HCT116 (cell line): ENCODE results near the gene SLAMF8. TPM values are rescaled to one million over a fixed set of nuclear protein-coding genes. Genes with fewer than 3 reads are reported as not detected.

ENCODE experiments used
- ATAC-seq: fragments of 200-7000 bp; cut with Tn5 transposase; 2 replicates; pipeline ENCODE4 v1.9.1; 2020; ENCODE audit warnings: mild to moderate bottlenecking, moderate library complexity
- BruUV-seq: library from RNA; stranded (reverse); fragments of 400-500 nt; replicated peaks from 2 replicates; lab custom pipeline; 2021; lab: Mats Ljungman, UMichigan
- CTCF ChIA-PET: fragments of 300-600 bp; sonication (Branson Sonifier 250); formaldehyde crosslinking; loops from one replicate; lab custom pipeline; 2021; ENCODE audit warnings: antibody characterized with exemption; lab: Charles Lee
- POLR2A ChIA-PET: fragments of 300-600, 350-600 bp; sonication (Branson Sonifier 250); formaldehyde crosslinking; loops from one replicate; lab custom pipeline; 2021; ENCODE audit warnings: antibody characterized with exemption; lab: Charles Lee
- RAD21 ChIA-PET, 2 experiments: fragments of 300-600 bp; sonication (Branson Sonifier 250); formaldehyde crosslinking; loops; one replicate each; lab custom pipeline; 2023; ENCODE audit warnings: low total read pairs in 2 of 2; ENCODE audit not compliant: uncharacterized antibody in 2 of 2, unreplicated experiment in 2 of 2, low non-redundant PET in 1 of 2; lab: Charles Lee
- DNase-seq: peaks from one replicate; pipeline ENCODE4 v3.0.0-alpha.2; 2010; ENCODE audit warnings: low read depth, low spot score
- H2AFZ ChIP-seq: fragments of 200-600 bp; shearing (Covaris generic), sonication (generic); 2 replicates; pipeline ENCODE4 v1.6.1; 2017; ENCODE audit warnings: low read depth, mixed run types, mixed read lengths, antibody characterized with exemption, low read length; ENCODE audit not compliant: poor library complexity, severe bottlenecking
- H3K27ac ChIP-seq: 2 replicates; pipeline ENCODE4 v1.5.1; 2012; ENCODE audit warnings: low read depth, low read length
- H3K27me3 ChIP-seq: fragments of 200-600 bp; sonication (generic); 2 replicates; pipeline ENCODE4 v1.6.1; 2016; ENCODE audit warnings: mixed run types, low read length, mixed read lengths; ENCODE audit not compliant: insufficient read depth
- H3K36me3 ChIP-seq, 2 experiments: fragments of 200-500 bp in 1 of 2; fragments of 200-600 bp in 1 of 2; sonication (Bioruptor generic) in 1 of 2; sonication (generic) in 1 of 2; 2 replicates each; pipeline versions ENCODE4 v1.5.1 to v1.6.1; 2014 to 2016; ENCODE audit warnings: low read length in 2 of 2, inconsistent platforms in 1 of 2, mixed read lengths in 1 of 2, mixed run types in 1 of 2; ENCODE audit not compliant: insufficient read depth in 2 of 2, control insufficient read depth in 1 of 2
- H3K4me1 ChIP-seq, 2 experiments: fragments of 200-600 bp in 1 of 2; sonication (generic) in 1 of 2; 2 replicates each; pipeline versions ENCODE4 v1.5.1 to v1.6.1; 2012 to 2017; ENCODE audit warnings: low read length in 2 of 2, inconsistent platforms in 1 of 2, mild to moderate bottlenecking in 1 of 2, mixed read lengths in 1 of 2, mixed run types in 1 of 2, moderate library complexity in 1 of 2; ENCODE audit not compliant: insufficient read depth in 2 of 2, control insufficient read depth in 1 of 2
- H3K4me2 ChIP-seq: fragments of 200-600 bp; sonication (generic); 2 replicates; pipeline ENCODE4 v1.6.1; 2017; ENCODE audit warnings: mixed run types, low read length, mixed read lengths
- H3K4me3 ChIP-seq, 2 experiments: fragments of 200-600 bp in 1 of 2; sonication (generic) in 1 of 2; replicated peaks in 1 of 2; 2 replicates each; pipeline ENCODE4 v1.5.1; 2011 to 2016; ENCODE audit warnings: low read length in 2 of 2, control low read depth in 1 of 2, low read depth in 1 of 2, mild to moderate bottlenecking in 1 of 2, mixed read lengths in 1 of 2, mixed run types in 1 of 2
- H3K79me2 ChIP-seq: fragments of 200-600 bp; sonication (generic); 2 replicates; pipeline ENCODE4 v1.6.1; 2017; ENCODE audit warnings: mild to moderate bottlenecking, mixed run types, low read length, moderate library complexity, mixed read lengths; ENCODE audit not compliant: insufficient read depth
- H3K9ac ChIP-seq: fragments of 200-600 bp; sonication (generic); 2 replicates; pipeline ENCODE4 v1.6.1; 2016; ENCODE audit warnings: low read length, mixed read lengths
- H3K9me2 ChIP-seq: fragments of 200-600 bp; sonication (generic), shearing (Covaris generic); 2 replicates; pipeline ENCODE4 v1.6.1; 2017; ENCODE audit warnings: mixed run types, mild to moderate bottlenecking, moderate library complexity; ENCODE audit not compliant: insufficient read depth
- H3K9me3 ChIP-seq, 2 experiments: fragments of 200-500 bp in 1 of 2; fragments of 200-600 bp in 1 of 2; sonication (Bioruptor generic) in 1 of 2; sonication (generic) in 1 of 2; 2 replicates each; pipeline ENCODE4 v1.6.1; 2014 to 2017; ENCODE audit warnings: low read length in 2 of 2, mixed read lengths in 2 of 2, inconsistent platforms in 1 of 2, low read depth in 1 of 2, mild to moderate bottlenecking in 1 of 2, mixed run types in 1 of 2, moderate library complexity in 1 of 2; ENCODE audit not compliant: control insufficient read depth in 1 of 2, insufficient read depth in 1 of 2
- H4K20me1 ChIP-seq: fragments of 200-600 bp; sonication (generic), shearing (Covaris generic); 2 replicates; pipeline ENCODE4 v1.6.1; 2017; ENCODE audit warnings: mixed run types, mild to moderate bottlenecking, moderate library complexity; ENCODE audit not compliant: insufficient read depth
- ATF3 ChIP-seq: IDR thresholded peaks from 2 replicates; pipeline ENCODE4 v1.6.1; 2012
- CBX3 ChIP-seq: IDR thresholded peaks from 2 replicates; pipeline ENCODE4 v1.6.1; 2012; ENCODE audit warnings: low read depth
- CTCF ChIP-seq, 3 experiments: fragments of 200-600 bp in 1 of 3; sonication (generic) in 1 of 3; IDR thresholded peaks in 2 of 3; conservative IDR thresholded peaks in 1 of 3; 2 replicates each; pipeline ENCODE4 v1.5.1; 2012 to 2017; ENCODE audit warnings: low read depth in 2 of 3, low read length in 2 of 3, antibody characterized with exemption in 1 of 3, borderline replicate concordance in 1 of 3, control low read depth in 1 of 3, mild to moderate bottlenecking in 1 of 3, mixed read lengths in 1 of 3, mixed run types in 1 of 3, moderate library complexity in 1 of 3; ENCODE audit not compliant: insufficient read depth in 1 of 3
- EZH2 ChIP-seq: fragments of 200-600 bp; sonication (generic); IDR thresholded peaks from 2 replicates; pipeline ENCODE4 v1.6.1; 2017; ENCODE audit warnings: antibody characterized with exemption, mixed run types
- EZH2phosphoT487 ChIP-seq: fragments of 200-600 bp; IDR thresholded peaks from 2 replicates; pipeline ENCODE4 v1.6.1; 2018; ENCODE audit warnings: antibody characterized with exemption, borderline replicate concordance
- ZBTB33 ChIP-seq: IDR thresholded peaks from 2 replicates; pipeline ENCODE4 v1.6.1; 2011; ENCODE audit warnings: mild to moderate bottlenecking, low read length, moderate library complexity; ENCODE audit not compliant: insufficient replicate concordance; ENCODE audit errors: extremely low read depth
- ZFX ChIP-seq: fragments of 450-650 bp; IDR thresholded peaks from 2 replicates; pipeline ENCODE4 v1.6.1; 2017
- ZNF274 ChIP-seq: fragments of 200-500 bp; sonication (Bioruptor generic); IDR thresholded peaks from 2 replicates; pipeline ENCODE4 v1.6.1; 2014; ENCODE audit warnings: mild to moderate bottlenecking, low read depth, low read length, inconsistent platforms
- intact Hi-C: fragments of 100-400 bp; cut with micrococcal nuclease; formaldehyde crosslinking; loops from 2 replicates; pipeline ENCODE4 v1.10.0; 2022
- total RNA-seq: library from RNA; stranded (reverse); gene quantifications from one replicate; pipeline ENCODE4 v1.2.1, GENCODE V29; 2021; ENCODE audit not compliant: unreplicated experiment

SLAMF8 gene
- total RNA-seq, 1 experiment from 2014 or later, result not detected

- H3K9ac ChIP-seq, result no peak overlapping the region
- peaks cover 0 to 14% of the 10 kb centered on the region in 2 experiments; a peak in 2 of 4 replicates for H3K4me1 ChIP-seq
- H3K9me2 ChIP-seq, result no peaks in the 10 kb centered on the region
- ChIA-PET CTCF (no interaction called here), POLR2A (no interaction called here), RAD21 (no interaction called here)
- H3K4me2 ChIP-seq, result no peak overlapping the region
- no peaks in the 10 kb centered on the region for H3K36me3 ChIP-seq
- no peak overlapping the region for H3K4me3 ChIP-seq
- ATAC-seq, result no peak
- no peaks in the 10 kb centered on the region for H3K27me3 ChIP-seq
- BruUV-seq, result no TSS peak
- TF ChIP-seq ZBTB33, result no peak
- TF ChIP-seq CTCF (IDR thresholded peaks at IDR 0.05 in 2 of 3, conservative IDR thresholded peaks at IDR 0.05 in 1 of 3; ENCODE audit: borderline replicate concordance in 1 of 3, insufficient read depth in 1 of 3, low read depth in 2 of 3, low read length in 2 of 3), result no peak
- TF ChIP-seq CBX3, result no peak
- TF ChIP-seq EZH2, result no peak
- TF ChIP-seq ZNF274, result no peak
- TF ChIP-seq ATF3, result no peak
- no peak for TF ChIP-seq EZH2phosphoT487
- TF ChIP-seq ZFX, result no peak
- no peak for DNase-seq
- intact Hi-C loops, result no loop called here
- no peak overlapping the region for H3K27ac ChIP-seq
- no peaks in the 10 kb centered on the region for H4K20me1 ChIP-seq
- no peaks in the 10 kb centered on the region for H3K9me3 ChIP-seq
- H3K79me2 ChIP-seq, result no peaks in the 10 kb centered on the region
- H2AFZ ChIP-seq, result no peak overlapping the region
These were observed 12.0 kb downstream of the SLAMF8 start for GRCh38 chr1:159838715-159839114.
